GM12878 (cell line): Measurements from ENCODE around the gene MAZ. TPM values are rescaled to one million over a fixed set of nuclear protein-coding genes. Genes with fewer than 3 reads are reported as not detected.

Source experiments
- BACH1 ChIP-seq: fragments of 450-650 bp; IDR thresholded peaks from 2 replicates; pipeline ENCODE4 v1.6.1; 2017; ENCODE audit warnings: mild to moderate bottlenecking, borderline replicate concordance
- BHLHE40 ChIP-seq, 2 experiments: fragments of 450-650 bp in 1 of 2; IDR thresholded peaks; 2 replicates each; pipeline ENCODE4 v1.6.1; 2011 to 2017; ENCODE audit warnings: low read depth in 2 of 2, borderline replicate concordance in 1 of 2, improper control_type of control experiment in 1 of 2, low read length in 1 of 2, mild to moderate bottlenecking in 1 of 2
- BMI1 ChIP-seq: fragments of 450-650 bp; IDR thresholded peaks from 2 replicates; pipeline ENCODE4 v1.6.1; 2016; ENCODE audit warnings: mild to moderate bottlenecking, moderate library complexity, borderline replicate concordance
- CBX3 ChIP-seq: fragments of 200-600 bp; sonication (generic); IDR thresholded peaks from 2 replicates; pipeline ENCODE4 v1.6.1; 2016; ENCODE audit warnings: low read depth, borderline replicate concordance
- ETV6 ChIP-seq, 2 experiments: fragments of 450-650 bp in 1 of 2; IDR thresholded peaks in 1 of 2; conservative IDR thresholded peaks in 1 of 2; 2 replicates each; pipeline ENCODE4 v1.6.1; 2014; ENCODE audit warnings: antibody characterized with exemption in 1 of 2, borderline replicate concordance in 1 of 2, low read depth in 1 of 2, mild to moderate bottlenecking in 1 of 2, moderate library complexity in 1 of 2
- FOXK2 ChIP-seq: fragments of 450-650 bp; IDR thresholded peaks from 2 replicates; pipeline ENCODE4 v1.6.1; 2017; ENCODE audit warnings: mild to moderate bottlenecking, moderate library complexity
- FOXM1 ChIP-seq: IDR thresholded peaks from 2 replicates; pipeline ENCODE4 v1.6.1; 2012; ENCODE audit warnings: low read depth, mild to moderate bottlenecking, inconsistent platforms, low read length, moderate library complexity
- KAT2A ChIP-seq: conservative IDR thresholded peaks from 2 replicates; pipeline ENCODE4 v1.6.1; 2011; ENCODE audit warnings: low read depth, low read length; ENCODE audit not compliant: control insufficient read depth
- KLF5 ChIP-seq: fragments of 450-650 bp; IDR thresholded peaks from 2 replicates; pipeline ENCODE4 v1.6.1; 2014; ENCODE audit warnings: mild to moderate bottlenecking; ENCODE audit not compliant: partially characterized antibody
- LARP7 ChIP-seq: fragments of 450-650 bp; IDR thresholded peaks from 2 replicates; pipeline ENCODE4 v1.6.1; 2017; ENCODE audit warnings: mild to moderate bottlenecking
- NFXL1 ChIP-seq: fragments of 450-650 bp; IDR thresholded peaks from 2 replicates; pipeline ENCODE4 v1.6.1; 2017; ENCODE audit warnings: antibody characterized with exemption, mild to moderate bottlenecking, borderline replicate concordance
- RELA ChIP-seq: fragments of 450-650 bp; IDR thresholded peaks from 2 replicates; pipeline ENCODE4 v1.8.0; 2014; ENCODE audit warnings: borderline replicate concordance; ENCODE audit not compliant: partially characterized antibody
- SMC3 ChIP-seq: IDR thresholded peaks from 2 replicates; pipeline ENCODE4 v1.6.1; 2011; ENCODE audit warnings: low read length, improper control_type of control experiment, borderline replicate concordance
- SUPT20H ChIP-seq: IDR thresholded peaks from 2 replicates; pipeline ENCODE4 v1.6.1; 2011; ENCODE audit warnings: low read depth, mild to moderate bottlenecking, low read length, moderate library complexity, borderline replicate concordance; ENCODE audit not compliant: control insufficient read depth
- SUZ12 ChIP-seq: fragments of 200-600 bp; sonication (generic); IDR thresholded peaks from one replicate; pipeline ENCODE4 v1.6.1; 2018; ENCODE audit warnings: antibody characterized with exemption, mild to moderate bottlenecking; ENCODE audit not compliant: unreplicated experiment
- TARDBP ChIP-seq: IDR thresholded peaks from 2 replicates; pipeline ENCODE4 v1.6.1; 2016; ENCODE audit warnings: borderline replicate concordance
- TCF7 ChIP-seq: IDR thresholded peaks from 2 replicates; pipeline ENCODE4 v1.6.1; 2014; ENCODE audit warnings: antibody characterized with exemption, borderline replicate concordance
- ZSCAN29 ChIP-seq: fragments of 450-650 bp; IDR thresholded peaks from 2 replicates; pipeline ENCODE4 v1.6.1; 2017; ENCODE audit warnings: mild to moderate bottlenecking, moderate library complexity
- polyA plus RNA-seq, 11 experiments: library from polyadenylated mRNA; depleted of rRNA in 4 of 11; unstranded in 6 of 11; stranded (reverse) in 5 of 11; fragments of >200 nt; fragmentation: Nextera tagmentation in 4 of 11; fragmentation: Illumina TruSeq in 1 of 11; extraction: Ambion mirVana in 4 of 11; extraction: Trizol in 1 of 11; gene quantifications; 1 replicate in 1 of 11; 2 replicates in 10 of 11; pipeline versions ENCODE4 v1.2.1 to v1.2.3, GENCODE V29; 2011 to 2016; ENCODE audit warnings: inconsistent platforms in 2 of 11, missing spikeins in 2 of 11, low read depth in 1 of 11
- total RNA-seq, 4 experiments: library from RNA; depleted of rRNA in 3 of 4; stranded (reverse); fragments of >200 nt in 3 of 4; fragmentation: Illumina TruSeq in 1 of 4; extraction: Trizol in 1 of 4; gene quantifications; 2 replicates each; pipeline versions ENCODE4 v1.2.1 to v1.2.3, GENCODE V29; 2013 to 2021
- TF ChIP-seq, protein P1 (sequence below): fragments of 450-650 bp; formaldehyde crosslinking; IDR thresholded peaks from 2 replicates; pipeline ENCODE4 v1.5.0; 2022; ENCODE audit warnings: mild to moderate bottlenecking, missing genetic modification characterization
- TF ChIP-seq, protein P2 (sequence below): fragments of 450-650 bp; IDR thresholded peaks from 2 replicates; pipeline ENCODE4 v1.6.1; 2016; ENCODE audit warnings: mild to moderate bottlenecking, moderate library complexity, borderline replicate concordance
- TF ChIP-seq, protein P3 (sequence below): fragments of 450-650 bp; IDR thresholded peaks from 2 replicates; pipeline ENCODE4 v1.6.1; 2017; ENCODE audit warnings: mild to moderate bottlenecking

Gene MAZ
- total and polyA plus RNA-seq, 10 of the 15 experiments (the other 5 are each of a cell fraction or from before 2014, with no cell fraction given): 23.9 to 309 (median 116) TPM

DNA sequence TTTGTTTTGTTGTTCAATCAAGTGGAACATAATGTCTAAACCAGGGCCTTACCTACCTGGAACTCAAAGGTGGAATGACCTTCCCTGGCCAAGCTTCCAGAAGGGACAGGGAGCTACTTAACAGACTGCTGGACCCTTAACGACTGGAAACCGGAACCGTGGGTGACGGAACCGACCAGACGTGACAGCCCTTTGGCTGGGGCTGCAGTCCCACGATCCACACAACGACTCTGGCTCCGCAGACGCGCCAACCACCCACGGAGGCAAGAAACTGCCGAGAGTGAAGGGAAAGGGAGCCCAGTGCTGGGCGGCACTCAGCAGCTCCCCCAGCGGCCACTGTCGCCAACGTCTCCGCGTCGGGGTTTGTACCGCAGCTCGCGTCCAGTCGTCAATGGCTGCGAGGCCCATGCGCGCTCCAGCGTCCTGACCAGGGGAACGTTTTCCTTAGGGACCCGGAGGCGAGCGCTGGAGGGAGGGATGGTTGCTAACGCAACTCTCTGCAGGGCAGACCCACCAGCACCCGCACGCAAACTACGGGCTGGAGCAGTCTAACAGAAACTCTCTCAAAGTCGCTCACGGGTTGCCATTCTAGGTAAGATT, 21.3 kb upstream of the MAZ start (continued):
- TF ChIP-seq, protein P1, sequence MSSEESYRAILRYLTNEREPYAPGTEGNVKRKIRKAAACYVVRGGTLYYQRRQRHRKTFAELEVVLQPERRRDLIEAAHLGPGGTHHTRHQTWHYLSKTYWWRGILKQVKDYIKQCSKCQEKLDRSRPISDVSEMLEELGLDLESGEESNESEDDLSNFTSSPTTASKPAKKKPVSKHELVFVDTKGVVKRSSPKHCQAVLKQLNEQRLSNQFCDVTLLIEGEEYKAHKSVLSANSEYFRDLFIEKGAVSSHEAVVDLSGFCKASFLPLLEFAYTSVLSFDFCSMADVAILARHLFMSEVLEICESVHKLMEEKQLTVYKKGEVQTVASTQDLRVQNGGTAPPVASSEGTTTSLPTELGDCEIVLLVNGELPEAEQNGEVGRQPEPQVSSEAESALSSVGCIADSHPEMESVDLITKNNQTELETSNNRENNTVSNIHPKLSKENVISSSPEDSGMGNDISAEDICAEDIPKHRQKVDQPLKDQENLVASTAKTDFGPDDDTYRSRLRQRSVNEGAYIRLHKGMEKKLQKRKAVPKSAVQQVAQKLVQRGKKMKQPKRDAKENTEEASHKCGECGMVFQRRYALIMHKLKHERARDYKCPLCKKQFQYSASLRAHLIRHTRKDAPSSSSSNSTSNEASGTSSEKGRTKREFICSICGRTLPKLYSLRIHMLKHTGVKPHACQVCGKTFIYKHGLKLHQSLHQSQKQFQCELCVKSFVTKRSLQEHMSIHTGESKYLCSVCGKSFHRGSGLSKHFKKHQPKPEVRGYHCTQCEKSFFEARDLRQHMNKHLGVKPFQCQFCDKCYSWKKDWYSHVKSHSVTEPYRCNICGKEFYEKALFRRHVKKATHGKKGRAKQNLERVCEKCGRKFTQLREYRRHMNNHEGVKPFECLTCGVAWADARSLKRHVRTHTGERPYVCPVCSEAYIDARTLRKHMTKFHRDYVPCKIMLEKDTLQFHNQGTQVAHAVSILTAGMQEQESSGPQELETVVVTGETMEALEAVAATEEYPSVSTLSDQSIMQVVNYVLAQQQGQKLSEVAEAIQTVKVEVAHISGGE (CRISPR knock-in tag): no peak
- TF ChIP-seq KAT2A (no peak), ETV6 (conservative IDR thresholded peaks at IDR 0.05 in 1 of 2, IDR thresholded peaks at IDR 0.05 in 1 of 2; ENCODE audit: borderline replicate concordance in 1 of 2, low read depth in 1 of 2) (no peak), FOXK2 (no peak), FOXM1 (no peak), SUZ12 (no peak), SMC3 (peak; percentile 34; the same call in 1 of the 2 replicates), RELA (no peak), CBX3 (no peak), TCF7 (no peak), BACH1 (no peak), NFXL1 (no peak), SUPT20H (no peak), KLF5 (no peak), TARDBP (no peak), BHLHE40 (IDR thresholded peaks at IDR 0.05; ENCODE audit: borderline replicate concordance in 1 of 2, low read depth in 2 of 2, low read length in 1 of 2) (peak in 1 of 2 experiments; percentile 10; a peak in 1 of 4 replicates), LARP7 (0 out of 2 replicates have a peak, but pooled peaks have one; percentile 19), BMI1 (no peak), ZSCAN29 (no peak)
- TF ChIP-seq, protein P2, sequence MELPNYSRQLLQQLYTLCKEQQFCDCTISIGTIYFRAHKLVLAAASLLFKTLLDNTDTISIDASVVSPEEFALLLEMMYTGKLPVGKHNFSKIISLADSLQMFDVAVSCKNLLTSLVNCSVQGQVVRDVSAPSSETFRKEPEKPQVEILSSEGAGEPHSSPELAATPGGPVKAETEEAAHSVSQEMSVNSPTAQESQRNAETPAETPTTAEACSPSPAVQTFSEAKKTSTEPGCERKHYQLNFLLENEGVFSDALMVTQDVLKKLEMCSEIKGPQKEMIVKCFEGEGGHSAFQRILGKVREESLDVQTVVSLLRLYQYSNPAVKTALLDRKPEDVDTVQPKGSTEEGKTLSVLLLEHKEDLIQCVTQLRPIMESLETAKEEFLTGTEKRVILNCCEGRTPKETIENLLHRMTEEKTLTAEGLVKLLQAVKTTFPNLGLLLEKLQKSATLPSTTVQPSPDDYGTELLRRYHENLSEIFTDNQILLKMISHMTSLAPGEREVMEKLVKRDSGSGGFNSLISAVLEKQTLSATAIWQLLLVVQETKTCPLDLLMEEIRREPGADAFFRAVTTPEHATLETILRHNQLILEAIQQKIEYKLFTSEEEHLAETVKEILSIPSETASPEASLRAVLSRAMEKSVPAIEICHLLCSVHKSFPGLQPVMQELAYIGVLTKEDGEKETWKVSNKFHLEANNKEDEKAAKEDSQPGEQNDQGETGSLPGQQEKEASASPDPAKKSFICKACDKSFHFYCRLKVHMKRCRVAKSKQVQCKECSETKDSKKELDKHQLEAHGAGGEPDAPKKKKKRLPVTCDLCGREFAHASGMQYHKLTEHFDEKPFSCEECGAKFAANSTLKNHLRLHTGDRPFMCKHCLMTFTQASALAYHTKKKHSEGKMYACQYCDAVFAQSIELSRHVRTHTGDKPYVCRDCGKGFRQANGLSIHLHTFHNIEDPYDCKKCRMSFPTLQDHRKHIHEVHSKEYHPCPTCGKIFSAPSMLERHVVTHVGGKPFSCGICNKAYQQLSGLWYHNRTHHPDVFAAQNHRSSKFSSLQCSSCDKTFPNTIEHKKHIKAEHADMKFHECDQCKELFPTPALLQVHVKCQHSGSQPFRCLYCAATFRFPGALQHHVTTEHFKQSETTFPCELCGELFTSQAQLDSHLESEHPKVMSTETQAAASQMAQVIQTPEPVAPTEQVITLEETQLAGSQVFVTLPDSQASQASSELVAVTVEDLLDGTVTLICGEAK: no peak
- TF ChIP-seq, protein P3, sequence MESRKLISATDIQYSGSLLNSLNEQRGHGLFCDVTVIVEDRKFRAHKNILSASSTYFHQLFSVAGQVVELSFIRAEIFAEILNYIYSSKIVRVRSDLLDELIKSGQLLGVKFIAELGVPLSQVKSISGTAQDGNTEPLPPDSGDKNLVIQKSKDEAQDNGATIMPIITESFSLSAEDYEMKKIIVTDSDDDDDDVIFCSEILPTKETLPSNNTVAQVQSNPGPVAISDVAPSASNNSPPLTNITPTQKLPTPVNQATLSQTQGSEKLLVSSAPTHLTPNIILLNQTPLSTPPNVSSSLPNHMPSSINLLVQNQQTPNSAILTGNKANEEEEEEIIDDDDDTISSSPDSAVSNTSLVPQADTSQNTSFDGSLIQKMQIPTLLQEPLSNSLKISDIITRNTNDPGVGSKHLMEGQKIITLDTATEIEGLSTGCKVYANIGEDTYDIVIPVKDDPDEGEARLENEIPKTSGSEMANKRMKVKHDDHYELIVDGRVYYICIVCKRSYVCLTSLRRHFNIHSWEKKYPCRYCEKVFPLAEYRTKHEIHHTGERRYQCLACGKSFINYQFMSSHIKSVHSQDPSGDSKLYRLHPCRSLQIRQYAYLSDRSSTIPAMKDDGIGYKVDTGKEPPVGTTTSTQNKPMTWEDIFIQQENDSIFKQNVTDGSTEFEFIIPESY: no peak; the same call in 1 of the 2 replicates
